ENCODE measurements around the gene FPGT. TPM values are rescaled to one million over a fixed set of nuclear protein-coding genes. Genes with fewer than 3 reads are reported as not detected.

FPGT gene
- total and polyA plus RNA-seq, 9 of the 15 experiments (the other 6 are each of a cell fraction or from before 2014, with no cell fraction given), result 11.6 to 24.3 (median 22.5) TPM

DNA sequence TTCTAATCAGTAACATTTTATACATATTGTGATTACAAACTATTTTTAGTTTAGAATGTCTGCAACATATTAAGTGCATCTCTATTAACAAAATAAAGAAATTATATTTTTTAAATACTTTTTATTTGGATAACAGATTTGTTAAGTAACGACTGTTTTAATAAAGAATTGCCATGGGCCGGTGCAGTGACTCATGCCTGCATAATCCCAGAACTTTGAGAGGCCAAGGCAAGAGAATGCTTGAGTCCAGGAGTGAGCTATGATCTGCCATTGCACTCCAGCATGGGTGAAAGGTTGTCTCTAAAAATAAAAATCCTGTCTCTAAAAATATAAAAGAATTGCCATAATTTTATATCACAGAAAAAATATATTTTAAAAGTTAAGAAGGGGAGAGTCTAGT is 4.1 kb upstream of the FPGT start:
- H3K27me3 ChIP-seq (ENCODE audit: control insufficient read depth in 2 of 2, insufficient read depth in 2 of 2, low read length in 2 of 2), result no peaks in the 10 kb centered on the region
- no peaks in the 10 kb centered on the region for H3K9me3 ChIP-seq (replicated peaks; ENCODE audit: control insufficient read depth, insufficient read depth, low read depth, low read length)
- CTCF ChIA-PET (ENCODE audit: low intra/inter-chr PET ratio), result no interaction called here
- H3K36me3 ChIP-seq (ENCODE audit: control insufficient read depth, insufficient read depth, low read length), result no peaks in the 10 kb centered on the region
- H3K4me3 ChIP-seq, result no peak overlapping the region
- no TSS peak for BruUV-seq (replicated peaks)
- WGBS (ENCODE audit: insufficient coverage, low coverage, missing lambda C conversion rate), result 4% methylated on average over 2 of the region's 2 CpGs
- no peak overlapping the region for H3K9ac ChIP-seq (ENCODE audit: insufficient read depth in 1 of 2, low read depth in 2 of 2, low read length in 2 of 2)
- intact Hi-C loops (cut with micrococcal nuclease), result no loop called here
- ATAC-seq (no peak), FAIRE-seq (no peak), DNase-seq (ENCODE audit: extremely low read depth in 1 of 4, low spot score in 3 of 4) (no peak)
- no peaks in the 10 kb centered on the region for H3K9me1 ChIP-seq (ENCODE audit: control insufficient read depth, insufficient read depth, low read length)
- H3K4me1 ChIP-seq (replicated peaks in 1 of 2; ENCODE audit: control insufficient read depth in 2 of 2, insufficient read depth in 2 of 2, low read length in 2 of 2), result no peaks in the 10 kb centered on the region
- no peak overlapping the region for H3K27ac ChIP-seq (ENCODE audit: extremely low read depth, low read depth, low read length)
- no peaks in the 10 kb centered on the region for H4K20me1 ChIP-seq (replicated peaks; ENCODE audit: control insufficient read depth, insufficient read depth, low read length)
- POLR2A ChIA-PET, result no interaction called here
- no peak overlapping the region for H2AFZ ChIP-seq (ENCODE audit: low read depth, low read length)
- H3K4me2 ChIP-seq (ENCODE audit: insufficient read depth, low read length), result no peak overlapping the region
- in situ Hi-C loops (cut with MboI), result no loop called here
- H3K79me2 ChIP-seq (ENCODE audit: control insufficient read depth, insufficient read depth, low read length), result peaks cover 7% of the 10 kb centered on the region
- TF ChIP-seq CREBBP (IDR thresholded peaks at IDR 0.05; ENCODE audit: low read depth, low read length) (no peak), HDGF (IDR thresholded peaks at IDR 0.05) (no peak), SP1 (CRISPR knock-in tag; IDR thresholded peaks at IDR 0.05) (no peak), NCOA6 (IDR thresholded peaks at IDR 0.05) (no peak), RBFOX2 (IDR thresholded peaks at IDR 0.05; ENCODE audit: low read depth, low read length) (no peak), ZNF445 (CRISPR knock-in tag; IDR thresholded peaks at IDR 0.05; ENCODE audit: low read depth) (no peak), PHF20 (IDR thresholded peaks at IDR 0.05; ENCODE audit: partially characterized antibody) (no peak), KDM2B (CRISPR knock-in tag; IDR thresholded peaks at IDR 0.05) (no peak), ZNF274 (IDR thresholded peaks at IDR 0.05; ENCODE audit: borderline replicate concordance, low read depth, low read length) (no peak), PHF21A (IDR thresholded peaks at IDR 0.05; ENCODE audit: borderline replicate concordance, low read depth) (no peak), ZNF23 (CRISPR knock-in tag; IDR thresholded peaks at IDR 0.05) (no peak), POLR2AphosphoS2 (IDR thresholded peaks at IDR 0.05; ENCODE audit: low read length) (no peak), ZNF830 (CRISPR knock-in tag; IDR thresholded peaks at IDR 0.05) (no peak)
- TF ChIP-seq, protein P1, sequence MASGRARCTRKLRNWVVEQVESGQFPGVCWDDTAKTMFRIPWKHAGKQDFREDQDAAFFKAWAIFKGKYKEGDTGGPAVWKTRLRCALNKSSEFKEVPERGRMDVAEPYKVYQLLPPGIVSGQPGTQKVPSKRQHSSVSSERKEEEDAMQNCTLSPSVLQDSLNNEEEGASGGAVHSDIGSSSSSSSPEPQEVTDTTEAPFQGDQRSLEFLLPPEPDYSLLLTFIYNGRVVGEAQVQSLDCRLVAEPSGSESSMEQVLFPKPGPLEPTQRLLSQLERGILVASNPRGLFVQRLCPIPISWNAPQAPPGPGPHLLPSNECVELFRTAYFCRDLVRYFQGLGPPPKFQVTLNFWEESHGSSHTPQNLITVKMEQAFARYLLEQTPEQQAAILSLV (tag; IDR thresholded peaks at IDR 0.05), result no peak
- TF ChIP-seq, protein P2, sequence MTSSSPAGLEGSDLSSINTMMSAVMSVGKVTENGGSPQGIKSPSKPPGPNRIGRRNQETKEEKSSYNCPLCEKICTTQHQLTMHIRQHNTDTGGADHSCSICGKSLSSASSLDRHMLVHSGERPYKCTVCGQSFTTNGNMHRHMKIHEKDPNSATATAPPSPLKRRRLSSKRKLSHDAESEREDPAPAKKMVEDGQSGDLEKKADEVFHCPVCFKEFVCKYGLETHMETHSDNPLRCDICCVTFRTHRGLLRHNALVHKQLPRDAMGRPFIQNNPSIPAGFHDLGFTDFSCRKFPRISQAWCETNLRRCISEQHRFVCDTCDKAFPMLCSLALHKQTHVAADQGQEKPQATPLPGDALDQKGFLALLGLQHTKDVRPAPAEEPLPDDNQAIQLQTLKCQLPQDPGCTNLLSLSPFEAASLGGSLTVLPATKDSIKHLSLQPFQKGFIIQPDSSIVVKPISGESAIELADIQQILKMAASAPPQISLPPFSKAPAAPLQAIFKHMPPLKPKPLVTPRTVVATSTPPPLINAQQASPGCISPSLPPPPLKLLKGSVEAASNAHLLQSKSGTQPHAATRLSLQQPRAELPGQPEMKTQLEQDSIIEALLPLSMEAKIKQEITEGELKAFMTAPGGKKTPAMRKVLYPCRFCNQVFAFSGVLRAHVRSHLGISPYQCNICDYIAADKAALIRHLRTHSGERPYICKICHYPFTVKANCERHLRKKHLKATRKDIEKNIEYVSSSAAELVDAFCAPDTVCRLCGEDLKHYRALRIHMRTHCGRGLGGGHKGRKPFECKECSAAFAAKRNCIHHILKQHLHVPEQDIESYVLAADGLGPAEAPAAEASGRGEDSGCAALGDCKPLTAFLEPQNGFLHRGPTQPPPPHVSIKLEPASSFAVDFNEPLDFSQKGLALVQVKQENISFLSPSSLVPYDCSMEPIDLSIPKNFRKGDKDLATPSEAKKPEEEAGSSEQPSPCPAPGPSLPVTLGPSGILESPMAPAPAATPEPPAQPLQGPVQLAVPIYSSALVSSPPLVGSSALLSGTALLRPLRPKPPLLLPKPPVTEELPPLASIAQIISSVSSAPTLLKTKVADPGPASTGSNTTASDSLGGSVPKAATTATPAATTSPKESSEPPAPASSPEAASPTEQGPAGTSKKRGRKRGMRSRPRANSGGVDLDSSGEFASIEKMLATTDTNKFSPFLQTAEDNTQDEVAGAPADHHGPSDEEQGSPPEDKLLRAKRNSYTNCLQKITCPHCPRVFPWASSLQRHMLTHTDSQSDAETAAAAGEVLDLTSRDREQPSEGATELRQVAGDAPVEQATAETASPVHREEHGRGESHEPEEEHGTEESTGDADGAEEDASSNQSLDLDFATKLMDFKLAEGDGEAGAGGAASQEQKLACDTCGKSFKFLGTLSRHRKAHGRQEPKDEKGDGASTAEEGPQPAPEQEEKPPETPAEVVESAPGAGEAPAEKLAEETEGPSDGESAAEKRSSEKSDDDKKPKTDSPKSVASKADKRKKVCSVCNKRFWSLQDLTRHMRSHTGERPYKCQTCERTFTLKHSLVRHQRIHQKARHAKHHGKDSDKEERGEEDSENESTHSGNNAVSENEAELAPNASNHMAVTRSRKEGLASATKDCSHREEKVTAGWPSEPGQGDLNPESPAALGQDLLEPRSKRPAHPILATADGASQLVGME (CRISPR knock-in tag; IDR thresholded peaks at IDR 0.05), result no peak
- TF ChIP-seq, protein P3, sequence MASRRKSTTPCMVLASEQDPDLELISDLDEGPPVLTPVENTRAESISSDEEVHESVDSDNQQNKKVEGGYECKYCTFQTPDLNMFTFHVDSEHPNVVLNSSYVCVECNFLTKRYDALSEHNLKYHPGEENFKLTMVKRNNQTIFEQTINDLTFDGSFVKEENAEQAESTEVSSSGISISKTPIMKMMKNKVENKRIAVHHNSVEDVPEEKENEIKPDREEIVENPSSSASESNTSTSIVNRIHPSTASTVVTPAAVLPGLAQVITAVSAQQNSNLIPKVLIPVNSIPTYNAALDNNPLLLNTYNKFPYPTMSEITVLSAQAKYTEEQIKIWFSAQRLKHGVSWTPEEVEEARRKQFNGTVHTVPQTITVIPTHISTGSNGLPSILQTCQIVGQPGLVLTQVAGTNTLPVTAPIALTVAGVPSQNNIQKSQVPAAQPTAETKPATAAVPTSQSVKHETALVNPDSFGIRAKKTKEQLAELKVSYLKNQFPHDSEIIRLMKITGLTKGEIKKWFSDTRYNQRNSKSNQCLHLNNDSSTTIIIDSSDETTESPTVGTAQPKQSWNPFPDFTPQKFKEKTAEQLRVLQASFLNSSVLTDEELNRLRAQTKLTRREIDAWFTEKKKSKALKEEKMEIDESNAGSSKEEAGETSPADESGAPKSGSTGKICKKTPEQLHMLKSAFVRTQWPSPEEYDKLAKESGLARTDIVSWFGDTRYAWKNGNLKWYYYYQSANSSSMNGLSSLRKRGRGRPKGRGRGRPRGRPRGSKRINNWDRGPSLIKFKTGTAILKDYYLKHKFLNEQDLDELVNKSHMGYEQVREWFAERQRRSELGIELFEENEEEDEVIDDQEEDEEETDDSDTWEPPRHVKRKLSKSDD (conservative IDR thresholded peaks at IDR 0.05; ENCODE audit: low read length), result no peak

Measured in K562 (cell line).